Activated naive CD8-positive, alpha-beta T cell treated with anti-CD3 and anti-CD28 coated beads, Interleukin-2, amount 10 ng/mL, durations not matched to agents 7 days and 5 days (primary cell): Measurements from ENCODE around the gene LENG8. TPM values are rescaled to one million over a fixed set of nuclear protein-coding genes. Genes with fewer than 3 reads are reported as not detected.
"Not testable (repeated sequence)": the region's sequence is repeated elsewhere in the genome, so short reads cannot be mapped to it uniquely, and the experiment has no call there.

Source experiments
- ATAC-seq: fragments of 150-1000 bp; cut with Tn5 transposase; one replicate; pipeline ENCODE4 v1.10.0; 2021; ENCODE audit warnings: low read depth, moderate library complexity
- POLR2A ChIA-PET: fragments of 350-600 bp; sonication (Branson Sonifier 250); formaldehyde crosslinking; loops from one replicate; lab custom pipeline; 2021; ENCODE audit warnings: antibody characterized with exemption; lab: Charles Lee
- DNase-seq: peaks from one replicate; pipeline ENCODE4 v3.0.0; 2021
- H3K27ac Mint-ChIP-seq: one replicate; pipeline ENCODE4 v1.8.0; 2022; ENCODE audit warnings: mild to moderate bottlenecking, mixed read lengths
- H3K27me3 Mint-ChIP-seq: one replicate; pipeline ENCODE4 v1.8.0; 2022; ENCODE audit warnings: mild to moderate bottlenecking, moderate library complexity, mixed read lengths
- H3K36me3 Mint-ChIP-seq: one replicate; pipeline ENCODE4 v1.8.0; 2021; ENCODE audit warnings: mild to moderate bottlenecking, mixed read lengths
- H3K4me1 Mint-ChIP-seq: one replicate; pipeline ENCODE4 v1.8.0; 2021; ENCODE audit warnings: mixed read lengths
- H3K4me3 Mint-ChIP-seq: one replicate; pipeline ENCODE4 v1.8.0; 2022; ENCODE audit warnings: mild to moderate bottlenecking, moderate library complexity, mixed read lengths
- H3K9me3 Mint-ChIP-seq: one replicate; pipeline ENCODE4 v1.8.0; 2021; ENCODE audit warnings: mixed read lengths
- total RNA-seq, 2 experiments: library from RNA; stranded (reverse); gene quantifications; one replicate each; pipeline ENCODE4 v1.2.3, GENCODE V29; 2021

The LENG8 gene
- total RNA-seq, 2 experiments from 2014 or later, result 338 to 359 TPM

- Mint-ChIP-seq H3K4me3 (no peak overlapping the region), H3K27me3 (no peaks in the 10 kb centered on the region)
Observed at GRCh38 chr19:54436628-54437252, 12.3 kb upstream of the LENG8 start.

DNA sequence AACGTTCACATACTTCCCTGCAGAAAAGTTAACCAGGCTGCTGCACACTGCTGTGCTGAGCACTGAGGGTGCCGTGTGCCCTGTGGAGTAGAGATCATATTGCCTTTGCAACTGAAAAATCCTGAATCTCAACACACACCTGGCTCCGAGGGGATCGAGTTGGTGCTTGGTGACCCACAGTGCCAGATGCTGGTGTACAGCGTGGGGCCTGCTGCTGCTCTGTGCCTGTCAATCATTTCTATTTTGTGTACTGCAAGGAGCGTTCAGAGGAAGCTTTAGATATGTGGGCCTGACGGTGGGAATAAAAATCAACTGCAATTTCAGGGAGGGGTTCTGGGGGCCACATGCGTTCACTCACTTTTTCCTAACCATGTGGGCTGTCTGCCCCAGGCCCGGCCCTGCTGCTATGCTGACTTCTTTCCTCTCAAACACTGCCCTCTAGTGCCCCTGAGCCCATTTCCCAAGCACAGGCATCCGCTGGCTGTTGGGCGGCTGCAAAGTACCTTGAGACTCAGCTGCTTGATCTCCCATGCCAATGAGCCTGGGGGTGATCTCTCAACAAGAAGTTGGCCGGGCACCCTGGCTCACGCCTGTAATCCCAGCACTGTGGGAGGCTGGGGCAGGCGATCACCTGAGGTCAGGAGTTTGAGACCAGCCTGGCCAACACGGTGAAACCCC, 9.7 kb upstream of the LENG8 start:
- POLR2A ChIA-PET, result interaction anchor here (0.9 to 2.5 kb wide), 4 partner anchors 9 to 47 kb away, joined by 3 to 10 read pairs (median 3); partner anchors contain the start of gene LENG8
- DNase-seq (no peak), ATAC-seq (peak; percentile 56)
- Mint-ChIP-seq H3K4me1 (peaks cover 13% of the 10 kb centered on the region), H3K36me3 (peaks cover 10% of the 10 kb centered on the region), H3K27ac (no peak overlapping the region), H3K27me3 (no peaks in the 10 kb centered on the region), H3K9me3 (no peaks in the 10 kb centered on the region), H3K4me3 (no peak overlapping the region)

More at GRCh38 chr19:54436628-54437252, 12.3 kb upstream of the LENG8 start:
- Mint-ChIP-seq H3K9me3 (no peaks in the 10 kb centered on the region), H3K4me1 (peaks cover 17% of the 10 kb centered on the region), H3K36me3 (peaks cover 6% of the 10 kb centered on the region), H3K27ac (no peak overlapping the region)
- POLR2A ChIA-PET, result interaction anchor here (2.5 kb wide), 1 partner anchor 11 kb away, joined by 10 read pairs; the partner anchor contains the start of gene LENG8
- DNase-seq (no peak), ATAC-seq (no peak)

DNA sequence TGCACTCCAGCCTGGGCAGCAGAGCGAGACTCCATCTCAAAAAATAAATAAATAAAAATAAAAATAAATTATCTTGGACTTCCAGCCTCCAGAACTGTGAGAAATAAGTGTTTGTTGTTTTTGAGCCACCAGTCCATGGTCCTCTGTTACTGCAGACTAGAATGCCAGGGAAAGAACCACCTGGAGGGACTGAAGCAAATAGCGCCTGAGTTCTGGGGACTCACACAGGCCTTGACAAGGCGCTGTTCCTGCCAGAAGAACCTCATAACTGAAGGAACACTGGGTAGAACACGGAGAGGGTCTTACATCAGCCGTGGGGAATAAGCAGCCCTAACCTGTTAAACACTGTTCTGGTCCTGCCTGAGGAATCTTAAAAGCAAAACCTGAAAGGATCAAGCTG, 8.4 kb upstream of the LENG8 start:
- H3K9me3 Mint-ChIP-seq, result no peaks in the 10 kb centered on the region
- POLR2A ChIA-PET, result interaction anchor here (0.8 to 1.1 kb wide), 3 partner anchors 11 to 720 kb away, joined by 3 to 4 read pairs (median 3); no protein-coding TSS in a partner anchor
- H3K4me3 Mint-ChIP-seq, result no peak overlapping the region
- peaks cover 5% of the 10 kb centered on the region for H3K4me1 Mint-ChIP-seq
- H3K36me3 Mint-ChIP-seq, result peaks cover 18% of the 10 kb centered on the region
- ATAC-seq (no peak), DNase-seq (no peak)
- no peaks in the 10 kb centered on the region for H3K27me3 Mint-ChIP-seq
- no peak overlapping the region for H3K27ac Mint-ChIP-seq

- no peak overlapping the region for H3K4me3 Mint-ChIP-seq
- H3K9me3 Mint-ChIP-seq, result no peaks in the 10 kb centered on the region
- peaks cover 21% of the 10 kb centered on the region for H3K36me3 Mint-ChIP-seq
- DNase-seq (no peak), ATAC-seq (no peak)
- no peak overlapping the region for H3K27ac Mint-ChIP-seq
- peaks cover 10% of the 10 kb centered on the region for H3K4me1 Mint-ChIP-seq
- POLR2A ChIA-PET, result no interaction called here
- H3K27me3 Mint-ChIP-seq, result no peaks in the 10 kb centered on the region
Observed at GRCh38 chr19:54444737-54445136, 4.3 kb upstream of the LENG8 start.

GRCh38 chr19:54446349-54446748, 2.6 kb upstream of the LENG8 start:
- not testable (repeated sequence) for H3K9me3 Mint-ChIP-seq, H3K27ac Mint-ChIP-seq, H3K4me3 Mint-ChIP-seq, DNase-seq, H3K27me3 Mint-ChIP-seq, ATAC-seq
- Mint-ChIP-seq H3K4me1 (peaks cover 19% of the 10 kb centered on the region), H3K36me3 (peaks cover 21% of the 10 kb centered on the region)
- POLR2A ChIA-PET, result interaction anchor here (0.8 kb wide), 1 partner anchor 16 kb away, joined by 3 read pairs; no protein-coding TSS in a partner anchor

- Mint-ChIP-seq H3K4me1 (peaks cover 21% of the 10 kb centered on the region), H3K27ac (peak overlapping the region; percentile 98), H3K9me3 (no peaks in the 10 kb centered on the region), H3K4me3 (peak overlapping the region; percentile 100), H3K36me3 (peaks cover 18% of the 10 kb centered on the region), H3K27me3 (no peaks in the 10 kb centered on the region)
- DNase-seq (peak; percentile 62), ATAC-seq (peak; percentile 9)
- POLR2A ChIA-PET, result interaction anchor here (0.6 to 2.4 kb wide), 19 partner anchors 10 to 1151 kb away, joined by 3 to 16 read pairs (median 4); partner anchors contain the start of genes CDC42EP5, FIZ1, LENG9 and MBOAT7
Observed at GRCh38 chr19:54448040-54448773, 792 bp upstream of the LENG8 start.

GRCh38 chr19:54449701-54450069, 686 bp downstream of the LENG8 start:
- Mint-ChIP-seq H3K4me3 (peak overlapping the region; percentile 100), H3K27ac (peak overlapping the region; percentile 98), H3K27me3 (no peaks in the 10 kb centered on the region), H3K9me3 (no peaks in the 10 kb centered on the region), H3K36me3 (peaks cover 16% of the 10 kb centered on the region), H3K4me1 (peaks cover 21% of the 10 kb centered on the region)
- no peak for ATAC-seq
- POLR2A ChIA-PET, result interaction anchor here (2.4 kb wide), 1 partner anchor 20 kb away, joined by 9 read pairs; no protein-coding TSS in a partner anchor
- no peak for DNase-seq

DNA sequence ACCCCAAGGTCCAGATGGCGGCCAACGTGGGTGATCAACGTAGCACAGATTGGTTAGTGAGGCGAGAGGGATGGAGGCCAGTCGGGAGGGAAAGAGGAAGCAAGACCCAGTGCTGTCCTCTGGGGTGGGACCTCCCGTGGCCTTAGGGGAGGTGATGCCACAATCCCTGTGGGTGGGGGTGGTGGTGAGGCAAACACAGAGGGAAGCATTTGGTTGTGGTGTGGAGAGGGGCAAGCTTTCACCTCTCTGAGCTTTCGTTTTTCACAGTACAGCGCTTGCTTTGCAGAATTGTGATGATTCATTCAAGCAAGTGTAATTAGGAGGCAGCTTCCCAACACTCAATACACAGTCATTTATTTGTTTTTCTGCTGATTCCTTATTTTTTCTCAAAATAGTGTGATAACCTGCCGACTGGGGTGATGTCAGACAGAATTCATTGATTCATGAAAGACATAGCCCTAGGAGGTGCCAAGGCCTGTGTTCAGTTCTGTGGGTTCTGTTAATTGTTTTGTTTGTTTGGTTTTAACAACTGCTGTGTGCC, 2.4 kb downstream of the LENG8 start:
- H3K4me1 Mint-ChIP-seq, result peaks cover 21% of the 10 kb centered on the region
- H3K27ac Mint-ChIP-seq, result peak overlapping the region; percentile 98
- H3K27me3 Mint-ChIP-seq, result no peaks in the 10 kb centered on the region
- peaks cover 11% of the 10 kb centered on the region for H3K36me3 Mint-ChIP-seq
- no peak for ATAC-seq
- peak overlapping the region; percentile 100 for H3K4me3 Mint-ChIP-seq
- POLR2A ChIA-PET, result interaction anchor here (1.3 to 1.8 kb wide), 2 partner anchors 8 to 12 kb away, joined by 3 to 4 read pairs; partner anchors contain the start of gene LENG9
- no peak for DNase-seq
- no peaks in the 10 kb centered on the region for H3K9me3 Mint-ChIP-seq

GRCh38 chr19:54451997-54452396, 3.0 kb downstream of the LENG8 start:
- no peaks in the 10 kb centered on the region for H3K27me3 Mint-ChIP-seq
- ATAC-seq, result no peak
- peaks cover 11% of the 10 kb centered on the region for H3K36me3 Mint-ChIP-seq
- H3K4me1 Mint-ChIP-seq, result peaks cover 17% of the 10 kb centered on the region
- no peaks in the 10 kb centered on the region for H3K9me3 Mint-ChIP-seq
- no peak overlapping the region for H3K27ac Mint-ChIP-seq
- DNase-seq, result no peak
- POLR2A ChIA-PET, result interaction anchor here (1.8 kb wide), 1 partner anchor 12 kb away, joined by 4 read pairs; the partner anchor contains the start of gene LENG9
- H3K4me3 Mint-ChIP-seq, result no peak overlapping the region

- Mint-ChIP-seq H3K4me3 (no peak overlapping the region), H3K27ac (no peak overlapping the region), H3K27me3 (no peaks in the 10 kb centered on the region), H3K9me3 (no peaks in the 10 kb centered on the region), H3K4me1 (peaks cover 15% of the 10 kb centered on the region), H3K36me3 (peaks cover 11% of the 10 kb centered on the region)
- no peak for DNase-seq
- no peak for ATAC-seq
- POLR2A ChIA-PET, result interaction anchor here (1.7 kb wide), 1 partner anchor 10 kb away, joined by 9 read pairs; the partner anchor contains the start of gene LENG9
Observed at GRCh38 chr19:54452626-54453025, 3.6 kb downstream of the LENG8 start.

GRCh38 chr19:54453921-54454780, 5.2 kb downstream of the LENG8 start:
- Mint-ChIP-seq H3K4me1 (peaks cover 10% of the 10 kb centered on the region), H3K36me3 (peaks cover 17% of the 10 kb centered on the region), H3K27ac (no peak overlapping the region), H3K27me3 (no peaks in the 10 kb centered on the region), H3K9me3 (no peaks in the 10 kb centered on the region), H3K4me3 (no peak overlapping the region)
- no peak for DNase-seq
- no peak for ATAC-seq
- POLR2A ChIA-PET, result interaction anchor here (1.0 to 1.7 kb wide), 2 partner anchors 9 to 634 kb away, joined by 3 to 9 read pairs; partner anchors contain the start of gene LENG9
